H1 (cell line): ENCODE data around the gene ACSM3. TPM values are rescaled to one million over a fixed set of nuclear protein-coding genes. Genes with fewer than 3 reads are reported as not detected.

ENCODE experiments used
- CTCF ChIA-PET: fragments of 300-600 bp; sonication (Branson Sonifier 250); formaldehyde crosslinking; loops from one replicate; lab custom pipeline; 2021; ENCODE audit not compliant: partially characterized antibody; lab: Charles Lee
- POLR2A ChIA-PET: fragments of 300-600 bp; sonication (Branson Sonifier 250); formaldehyde crosslinking; loops from one replicate; lab custom pipeline; 2021; ENCODE audit warnings: inconsistent platforms; ENCODE audit not compliant: partially characterized antibody; lab: Charles Lee
- DNase-seq, 2 experiments: peaks; one replicate each; pipeline versions ENCODE4 v3.0.0 to v3.0.0-alpha.2; 2010 to 2022; ENCODE audit warnings: low spot score in 2 of 2, low read depth in 1 of 2, mixed read lengths in 1 of 2
- FAIRE-seq: peaks from 2 replicates; lab custom pipeline; 2011; peaks lifted over from hg19 to GRCh38; lab: Jason Lieb, UNC
- H2AFZ ChIP-seq: 2 replicates; pipeline ENCODE4 v1.8.1; 2012; ENCODE audit warnings: low read length, inconsistent platforms
- H2AK5ac ChIP-seq: 2 replicates; pipeline ENCODE4 v1.6.1; 2013; ENCODE audit warnings: low read depth, low read length
- H2BK120ac ChIP-seq: replicated peaks from 2 replicates; pipeline ENCODE3; 2013; ENCODE audit warnings: low read depth, low read length, inconsistent platforms
- H2BK12ac ChIP-seq: 2 replicates; pipeline ENCODE4 v1.6.1; 2013; ENCODE audit warnings: low read depth, low read length
- H2BK15ac ChIP-seq: 2 replicates; pipeline ENCODE4 v1.6.1; 2013; ENCODE audit warnings: low read length
- H2BK20ac ChIP-seq: 2 replicates; pipeline ENCODE4 v1.6.1; 2013; ENCODE audit warnings: low read length
- H2BK5ac ChIP-seq: 2 replicates; pipeline ENCODE4 v1.6.1; 2013; ENCODE audit warnings: low read depth, low read length
- H3K14ac ChIP-seq: 2 replicates; pipeline ENCODE4 v1.6.1; 2013; ENCODE audit warnings: inconsistent platforms; ENCODE audit not compliant: insufficient read length
- H3K18ac ChIP-seq: 2 replicates; pipeline ENCODE4 v1.6.1; 2013; ENCODE audit warnings: low read length; ENCODE audit errors: extremely low read depth
- H3K23ac ChIP-seq: 2 replicates; pipeline ENCODE4 v1.6.1; 2013; ENCODE audit warnings: inconsistent platforms; ENCODE audit not compliant: insufficient read length
- H3K23me2 ChIP-seq: 2 replicates; pipeline ENCODE4 v1.6.1; 2013; ENCODE audit warnings: low read depth, low read length
- H3K27ac ChIP-seq: 2 replicates; pipeline ENCODE4 v1.6.1; 2011; ENCODE audit warnings: low read depth, low read length, inconsistent platforms
- H3K27me3 ChIP-seq, 4 experiments: replicated peaks in 1 of 4; 1 replicate in 1 of 4; 2 replicates in 3 of 4; pipeline versions ENCODE4 v1.6.1 to v1.8.1; 2011 to 2013; ENCODE audit warnings: low read length in 3 of 4, mild to moderate bottlenecking in 3 of 4, inconsistent platforms in 2 of 4, mixed read lengths in 2 of 4, moderate library complexity in 1 of 4; ENCODE audit not compliant: control insufficient read depth in 3 of 4, insufficient read depth in 3 of 4; ENCODE audit errors: extremely low read depth in 1 of 4
- H3K36me3 ChIP-seq, 4 experiments: 2 replicates each; pipeline versions ENCODE4 v1.6.1 to v1.8.1; 2011 to 2013; ENCODE audit warnings: mild to moderate bottlenecking in 4 of 4, low read length in 3 of 4, moderate library complexity in 2 of 4, control low read depth in 1 of 4, inconsistent platforms in 1 of 4; ENCODE audit not compliant: insufficient read depth in 4 of 4, control insufficient read depth in 2 of 4
- H3K4ac ChIP-seq: replicated peaks from 2 replicates; pipeline ENCODE3; 2013; ENCODE audit warnings: low read length, low read depth, mixed read lengths, inconsistent platforms; ENCODE audit not compliant: insufficient read length
- H3K4me1 ChIP-seq, 4 experiments: replicated peaks in 1 of 4; 1 replicate in 1 of 4; 2 replicates in 3 of 4; pipeline versions ENCODE4 v1.6.1 to v1.8.1; 2011 to 2013; ENCODE audit warnings: low read length in 3 of 4, inconsistent platforms in 2 of 4, mixed read lengths in 1 of 4; ENCODE audit not compliant: insufficient read depth in 4 of 4, control insufficient read depth in 3 of 4
- H3K4me2 ChIP-seq, 2 experiments: 2 replicates each; pipeline versions ENCODE4 v1.6.1 to v1.8.1; 2011 to 2013; ENCODE audit warnings: low read depth in 2 of 2, low read length in 2 of 2, control low read depth in 1 of 2, inconsistent platforms in 1 of 2, mild to moderate bottlenecking in 1 of 2; ENCODE audit not compliant: insufficient read depth in 1 of 2
- H3K4me3 ChIP-seq, 4 experiments: fragments of 200-600, 300-600 bp in 1 of 4; sonication (generic), shearing (Covaris generic), sonication (Bioruptor Twin) in 1 of 4; 2 replicates each; pipeline versions ENCODE4 v1.5.1 to v1.8.1; 2011 to 2016; ENCODE audit warnings: low read length in 4 of 4, low read depth in 3 of 4, control low read depth in 2 of 4, inconsistent platforms in 2 of 4, mild to moderate bottlenecking in 2 of 4, mixed read lengths in 1 of 4, moderate library complexity in 1 of 4; ENCODE audit not compliant: insufficient read depth in 2 of 4; ENCODE audit errors: extremely low read depth in 1 of 4
- H3K56ac ChIP-seq: replicated peaks from 2 replicates; pipeline ENCODE3; 2013; ENCODE audit warnings: low read depth, mild to moderate bottlenecking, mixed read lengths, low read length, inconsistent platforms; ENCODE audit not compliant: insufficient read length
- H3K79me1 ChIP-seq: 2 replicates; pipeline ENCODE4 v1.6.1; 2013; ENCODE audit warnings: low read depth, low read length, control low read depth
- H3K79me2 ChIP-seq, 2 experiments: 2 replicates each; pipeline versions ENCODE4 v1.6.1 to v1.8.1; 2012 to 2013; ENCODE audit warnings: low read length in 2 of 2, mild to moderate bottlenecking in 2 of 2, inconsistent platforms in 1 of 2; ENCODE audit not compliant: insufficient read depth in 2 of 2, control insufficient read depth in 1 of 2
- H3K9ac ChIP-seq, 4 experiments: replicated peaks in 1 of 4; 1 replicate in 1 of 4; 2 replicates in 3 of 4; pipeline versions ENCODE4 v1.6.1 to v1.8.1; 2011 to 2013; ENCODE audit warnings: low read depth in 3 of 4, low read length in 3 of 4, control low read depth in 2 of 4, mild to moderate bottlenecking in 2 of 4, moderate library complexity in 2 of 4, inconsistent platforms in 1 of 4; ENCODE audit errors: extremely low read depth in 1 of 4
- H3K9me3 ChIP-seq, 2 experiments: 2 replicates each; pipeline versions ENCODE4 v1.6.1 to v1.8.1; 2012 to 2013; ENCODE audit warnings: mild to moderate bottlenecking in 2 of 2, moderate library complexity in 2 of 2, control low read depth in 1 of 2, inconsistent platforms in 1 of 2, low read depth in 1 of 2, low read length in 1 of 2, mixed read lengths in 1 of 2; ENCODE audit not compliant: insufficient read depth in 2 of 2
- H4K20me1 ChIP-seq, 2 experiments: replicated peaks in 1 of 2; 2 replicates each; pipeline versions ENCODE3 to v1.8.1; 2011 to 2013; ENCODE audit warnings: inconsistent platforms in 2 of 2, low read length in 2 of 2, mild to moderate bottlenecking in 1 of 2; ENCODE audit not compliant: insufficient read depth in 2 of 2, control insufficient read depth in 1 of 2
- H4K5ac ChIP-seq: 2 replicates; pipeline ENCODE4 v1.6.1; 2013; ENCODE audit warnings: low read length, low read depth, mixed read lengths, inconsistent platforms; ENCODE audit not compliant: insufficient read length
- H4K8ac ChIP-seq: 2 replicates; pipeline ENCODE4 v1.8.0; 2013; ENCODE audit warnings: mild to moderate bottlenecking, moderate library complexity, low read length, inconsistent platforms; ENCODE audit not compliant: insufficient read depth; ENCODE audit errors: extremely low read depth
- H4K91ac ChIP-seq: replicated peaks from 2 replicates; pipeline ENCODE3; 2013; ENCODE audit warnings: low read length, mixed read lengths, inconsistent platforms; ENCODE audit not compliant: insufficient read length
- CHD7 ChIP-seq: fragments of 300-600 bp; sonication (generic); IDR thresholded peaks from 2 replicates; pipeline ENCODE4 v1.7.1; 2012; ENCODE audit warnings: low read length, moderate library complexity, mild to moderate bottlenecking, inconsistent platforms; ENCODE audit not compliant: insufficient replicate concordance
- SP2 ChIP-seq: IDR thresholded peaks from 2 replicates; pipeline ENCODE4 v1.6.1; 2012; ENCODE audit warnings: mild to moderate bottlenecking, low read length, inconsistent platforms
- polyA plus RNA-seq, 7 experiments: library from polyadenylated mRNA; depleted of rRNA in 3 of 7; stranded (reverse) in 5 of 7; unstranded in 2 of 7; fragments of >200 nt in 5 of 7; fragments of 200-250 nt in 2 of 7; gene quantifications; 1 replicate in 5 of 7; 2 replicates in 1 of 7; 4 replicates in 1 of 7; pipeline versions ENCODE4 v1.2.1 to v1.2.3, GENCODE V29; 2011 to 2013; ENCODE audit warnings: missing spikeins in 2 of 7, mixed read lengths in 2 of 7
- total RNA-seq: library from RNA; stranded (reverse); fragmentation: NEBNext Ultra II Directional; extraction: Animal tissue kit (Norgen Biotek cat#: 25700); gene quantifications from 2 replicates; pipeline ENCODE4 v1.2.1, GENCODE V29; 2021

ACSM3 gene
- total and polyA plus RNA-seq, 2 of the 8 experiments (the other 6 are each of a cell fraction or from before 2014, with no cell fraction given): 5.7 to 6.2 TPM

DNA sequence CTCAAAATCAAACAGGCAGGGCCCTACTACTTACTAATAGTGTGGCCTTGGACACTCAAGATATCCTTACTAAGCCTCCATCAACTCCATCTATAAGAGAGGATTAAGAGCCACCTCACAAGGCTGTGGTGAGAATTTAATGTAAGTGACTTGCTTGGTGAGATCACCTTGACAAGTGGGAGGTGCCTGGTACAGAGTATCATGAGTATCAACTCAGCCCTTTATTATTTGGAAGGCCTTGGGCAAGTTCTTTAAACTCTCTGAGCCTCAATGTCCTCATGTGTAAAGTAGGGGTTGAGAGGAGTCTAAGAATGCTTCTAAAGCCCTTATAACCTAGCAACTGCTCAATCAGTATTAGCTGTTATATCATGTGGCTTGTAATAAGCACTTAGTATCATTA lies 37.2 kb upstream of the ACSM3 start:
- Histone ChIP-seq H3K79me1 (no peaks in the 10 kb centered on the region), H3K23ac (no peak overlapping the region), H2AK5ac (no peak overlapping the region), H3K4me3 (no peak overlapping the region), H3K79me2 (no peaks in the 10 kb centered on the region), H4K5ac (no peak overlapping the region), H4K91ac (no peak overlapping the region), H3K4ac (no peak overlapping the region), H2BK5ac (no peak overlapping the region), H3K9me3 (no peaks in the 10 kb centered on the region), H3K4me2 (no peak overlapping the region), H3K9ac (no peak overlapping the region), H3K23me2 (no peaks in the 10 kb centered on the region), H2BK15ac (no peak overlapping the region), H4K8ac (no peak overlapping the region), H2BK120ac (no peak overlapping the region), H3K4me1 (no peaks in the 10 kb centered on the region), H3K56ac (no peak overlapping the region), H3K36me3 (no peaks in the 10 kb centered on the region), H2BK12ac (no peak overlapping the region), H3K18ac (no peak overlapping the region), H3K27ac (no peak overlapping the region), H2AFZ (no peak overlapping the region), H3K27me3 (no peaks in the 10 kb centered on the region; a peak in 1 of 7 replicates), H2BK20ac (no peak overlapping the region), H4K20me1 (no peaks in the 10 kb centered on the region), H3K14ac (no peak overlapping the region)
- ChIA-PET POLR2A (no interaction called here), CTCF (no interaction called here)
- FAIRE-seq: no peak
- no peak for DNase-seq
- TF ChIP-seq CHD7: no peak
- no peak for TF ChIP-seq SP2
